Neural progenitor cell (in vitro differentiated cells): Measurements from ENCODE around the gene NDUFS6.

Source experiments
- CTCF ChIP-seq: fragments of 200-600 bp; sonication (generic); IDR thresholded peaks from 2 replicates; pipeline ENCODE4 v1.5.1; 2017; ENCODE audit warnings: antibody characterized with exemption, mild to moderate bottlenecking
- EZH2 ChIP-seq: fragments of 200-600 bp; sonication (generic); IDR thresholded peaks from 2 replicates; pipeline ENCODE4 v1.6.1; 2017; ENCODE audit warnings: antibody characterized with exemption, mild to moderate bottlenecking, moderate library complexity

- TF ChIP-seq CTCF (no peak), EZH2 (no peak)
These were observed 2.0 kb downstream of the NDUFS6 start for GRCh38 chr5:1803192-1803591.
